Measurements from ENCODE around the gene POU2AF2. TPM values are rescaled to one million over a fixed set of nuclear protein-coding genes. Genes with fewer than 3 reads are reported as not detected.

POU2AF2 gene
- total and polyA plus RNA-seq, 4 donors: not detected

- no peak for DNase-seq (ENCODE audit: low spot score)
- H3K4me3 ChIP-seq (ENCODE audit: low read depth in 1 of 3, low read length in 3 of 3): no peak overlapping the region
- H3K9ac ChIP-seq (ENCODE audit: low read depth in 1 of 2, low read length in 2 of 2): no peak overlapping the region
- H3K36me3 ChIP-seq (ENCODE audit: control insufficient read depth in 4 of 4, insufficient read depth in 3 of 4, low read depth in 1 of 4, low read length in 3 of 4): no peaks in the 10 kb centered on the region
- TF ChIP-seq FOXA2 (IDR thresholded peaks at IDR 0.05) (no peak), TAF1 (conservative IDR thresholded peaks at IDR 0.05) (no peak), ATF3 (IDR thresholded peaks at IDR 0.05) (no peak), HNF4A (conservative IDR thresholded peaks at IDR 0.05) (no peak), MAX (IDR thresholded peaks at IDR 0.05) (no peak), HNF4G (IDR thresholded peaks at IDR 0.05) (no peak)
- no peaks in the 10 kb centered on the region for H3K4me1 ChIP-seq (ENCODE audit: control insufficient read depth in 4 of 4, insufficient read depth in 4 of 4, low read length in 3 of 4)
- H3K27me3 ChIP-seq (ENCODE audit: control insufficient read depth in 4 of 4, insufficient read depth in 4 of 4, low read length in 3 of 4): no peaks in the 10 kb centered on the region
- WGBS: 91% methylated on average over 4 of the region's 4 CpGs
- no peak overlapping the region for H3K27ac ChIP-seq (ENCODE audit: low read depth in 1 of 2, low read length in 2 of 2)
- H3K9me3 ChIP-seq (ENCODE audit: control insufficient read depth in 4 of 4, low read length in 3 of 4): no peaks in the 10 kb centered on the region
Observed at GRCh38 chr11:111258046-111258445, 12.5 kb downstream of the POU2AF2 start.

DNA sequence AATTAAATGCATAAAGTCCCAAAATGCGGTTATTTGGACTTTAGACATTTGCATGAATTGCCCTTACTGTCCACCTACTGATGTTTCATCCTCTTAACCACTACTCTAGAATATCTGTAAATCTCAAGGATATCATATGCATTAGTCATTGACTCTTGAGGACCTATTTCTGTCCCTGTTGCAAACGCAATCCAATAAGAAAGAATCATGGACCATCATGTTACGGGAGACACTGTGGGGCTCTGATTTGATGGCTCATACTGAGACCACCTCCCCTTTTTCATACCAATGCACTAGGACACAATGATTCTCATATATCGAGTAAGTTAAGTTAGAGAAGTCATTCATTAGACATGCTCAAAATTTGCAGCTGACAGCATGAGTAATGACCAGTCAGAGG, 14.4 kb downstream of the POU2AF2 start:
- no peak for DNase-seq (ENCODE audit: low spot score)
- whole genome bisulfite sequencing: 89% methylated on average over 4 of the region's 4 CpGs
- H3K9ac ChIP-seq (ENCODE audit: low read depth in 1 of 2, low read length in 2 of 2): no peak overlapping the region
- no peak overlapping the region for H3K4me3 ChIP-seq (ENCODE audit: low read depth in 1 of 3, low read length in 3 of 3)
- H3K27me3 ChIP-seq (ENCODE audit: control insufficient read depth in 4 of 4, insufficient read depth in 4 of 4, low read length in 3 of 4): no peaks in the 10 kb centered on the region
- H3K4me1 ChIP-seq (ENCODE audit: control insufficient read depth in 4 of 4, insufficient read depth in 4 of 4, low read length in 3 of 4): no peaks in the 10 kb centered on the region
- TF ChIP-seq TAF1 (conservative IDR thresholded peaks at IDR 0.05) (no peak), GABPA (IDR thresholded peaks at IDR 0.05 in 1 of 2, conservative IDR thresholded peaks at IDR 0.05 in 1 of 2) (no peak), NR2F2 (IDR thresholded peaks at IDR 0.05) (no peak), MAX (IDR thresholded peaks at IDR 0.05) (no peak), RXRA (IDR thresholded peaks at IDR 0.05) (no peak), RAD21 (IDR thresholded peaks at IDR 0.05) (no peak), JUND (IDR thresholded peaks at IDR 0.05) (no peak), ATF3 (IDR thresholded peaks at IDR 0.05) (no peak), CTCF (IDR thresholded peaks at IDR 0.05; ENCODE audit: low read depth, low read length, missing input control) (no peak), FOXA2 (IDR thresholded peaks at IDR 0.05) (no peak), YY1 (IDR thresholded peaks at IDR 0.05) (no peak), EGR1 (IDR thresholded peaks at IDR 0.05; ENCODE audit: low read depth in 2 of 2) (no peak)
- TF ChIP-seq, protein P1, sequence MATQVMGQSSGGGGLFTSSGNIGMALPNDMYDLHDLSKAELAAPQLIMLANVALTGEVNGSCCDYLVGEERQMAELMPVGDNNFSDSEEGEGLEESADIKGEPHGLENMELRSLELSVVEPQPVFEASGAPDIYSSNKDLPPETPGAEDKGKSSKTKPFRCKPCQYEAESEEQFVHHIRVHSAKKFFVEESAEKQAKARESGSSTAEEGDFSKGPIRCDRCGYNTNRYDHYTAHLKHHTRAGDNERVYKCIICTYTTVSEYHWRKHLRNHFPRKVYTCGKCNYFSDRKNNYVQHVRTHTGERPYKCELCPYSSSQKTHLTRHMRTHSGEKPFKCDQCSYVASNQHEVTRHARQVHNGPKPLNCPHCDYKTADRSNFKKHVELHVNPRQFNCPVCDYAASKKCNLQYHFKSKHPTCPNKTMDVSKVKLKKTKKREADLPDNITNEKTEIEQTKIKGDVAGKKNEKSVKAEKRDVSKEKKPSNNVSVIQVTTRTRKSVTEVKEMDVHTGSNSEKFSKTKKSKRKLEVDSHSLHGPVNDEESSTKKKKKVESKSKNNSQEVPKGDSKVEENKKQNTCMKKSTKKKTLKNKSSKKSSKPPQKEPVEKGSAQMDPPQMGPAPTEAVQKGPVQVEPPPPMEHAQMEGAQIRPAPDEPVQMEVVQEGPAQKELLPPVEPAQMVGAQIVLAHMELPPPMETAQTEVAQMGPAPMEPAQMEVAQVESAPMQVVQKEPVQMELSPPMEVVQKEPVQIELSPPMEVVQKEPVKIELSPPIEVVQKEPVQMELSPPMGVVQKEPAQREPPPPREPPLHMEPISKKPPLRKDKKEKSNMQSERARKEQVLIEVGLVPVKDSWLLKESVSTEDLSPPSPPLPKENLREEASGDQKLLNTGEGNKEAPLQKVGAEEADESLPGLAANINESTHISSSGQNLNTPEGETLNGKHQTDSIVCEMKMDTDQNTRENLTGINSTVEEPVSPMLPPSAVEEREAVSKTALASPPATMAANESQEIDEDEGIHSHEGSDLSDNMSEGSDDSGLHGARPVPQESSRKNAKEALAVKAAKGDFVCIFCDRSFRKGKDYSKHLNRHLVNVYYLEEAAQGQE (IDR thresholded peaks at IDR 0.05): no peak
- H3K36me3 ChIP-seq (ENCODE audit: control insufficient read depth in 4 of 4, insufficient read depth in 3 of 4, low read depth in 1 of 4, low read length in 3 of 4): no peaks in the 10 kb centered on the region
- no peaks in the 10 kb centered on the region for H3K9me3 ChIP-seq (ENCODE audit: control insufficient read depth in 4 of 4, low read length in 3 of 4)
- H3K27ac ChIP-seq (ENCODE audit: low read depth in 1 of 2, low read length in 2 of 2): no peak overlapping the region
